Measurements from ENCODE around the gene GPHA2. TPM values are rescaled to one million over a fixed set of nuclear protein-coding genes. Genes with fewer than 3 reads are reported as not detected.

Gene GPHA2
- polyA plus RNA-seq, 1 experiment = not detected

GRCh38 chr11:64959498-64959897 lies 23.8 kb upstream of the GPHA2 start:
- ChIA-PET CTCF (no interaction called here), POLR2A (no interaction called here)
- H3K27me3 ChIP-seq (ENCODE audit: control insufficient read depth, insufficient read depth, low read length) = peaks cover 14% of the 10 kb centered on the region
- no peak for TF ChIP-seq CTCF (IDR thresholded peaks at IDR 0.05; ENCODE audit: low read depth, low read length)
- no peak for DNase-seq (ENCODE audit: low read depth, low spot score)
- no peak overlapping the region for H3K4me3 ChIP-seq (ENCODE audit: low read depth, low read length)
- no peak overlapping the region for H3K27ac ChIP-seq (ENCODE audit: low read depth, low read length)
- no peaks in the 10 kb centered on the region for H3K9me3 ChIP-seq (ENCODE audit: control insufficient read depth, insufficient read depth, low read length)

- no peak overlapping the region for H3K27ac ChIP-seq (ENCODE audit: low read depth, low read length)
- TF ChIP-seq CTCF (IDR thresholded peaks at IDR 0.05; ENCODE audit: low read depth, low read length) = no peak
- H3K9me3 ChIP-seq (ENCODE audit: control insufficient read depth, insufficient read depth, low read length) = no peaks in the 10 kb centered on the region
- DNase-seq (ENCODE audit: low read depth, low spot score) = no peak
- no peak overlapping the region for H3K4me3 ChIP-seq (ENCODE audit: low read depth, low read length)
- CTCF ChIA-PET = no interaction called here
- H3K27me3 ChIP-seq (ENCODE audit: control insufficient read depth, insufficient read depth, low read length) = peaks cover 6% of the 10 kb centered on the region
- POLR2A ChIA-PET = interaction anchor here (0.8 kb wide), 1 partner anchor 56 kb away, joined by 4 read pairs; no protein-coding TSS in a partner anchor
Measured at GRCh38 chr11:64954201-64954600, 18.5 kb upstream of the GPHA2 start.

- TF ChIP-seq CTCF (IDR thresholded peaks at IDR 0.05; ENCODE audit: low read depth, low read length) = no peak
- POLR2A ChIA-PET = no interaction called here
- H3K27ac ChIP-seq (ENCODE audit: low read depth, low read length) = no peak overlapping the region
- DNase-seq (ENCODE audit: low read depth, low spot score) = no peak
- no peak overlapping the region for H3K4me3 ChIP-seq (ENCODE audit: low read depth, low read length)
- peaks cover 13% of the 10 kb centered on the region for H3K27me3 ChIP-seq (ENCODE audit: control insufficient read depth, insufficient read depth, low read length)
- CTCF ChIA-PET = interaction anchor here (1.0 kb wide), 1 partner anchor 63 kb away, joined by 3 read pairs; the partner anchor contains the start of gene ARL2
- no peaks in the 10 kb centered on the region for H3K9me3 ChIP-seq (ENCODE audit: control insufficient read depth, insufficient read depth, low read length)
Measured at GRCh38 chr11:64951529-64951928, 15.8 kb upstream of the GPHA2 start.

GRCh38 chr11:64947208-64947814 lies 11.6 kb upstream of the GPHA2 start:
- ChIA-PET POLR2A (no interaction called here), CTCF (no interaction called here)
- DNase-seq (ENCODE audit: low read depth, low spot score) = no peak
- Histone ChIP-seq H3K27me3 (ENCODE audit: control insufficient read depth, insufficient read depth, low read length) (peaks cover 14% of the 10 kb centered on the region), H3K4me3 (ENCODE audit: low read depth, low read length) (no peak overlapping the region), H3K27ac (ENCODE audit: low read depth, low read length) (no peak overlapping the region), H3K9me3 (ENCODE audit: control insufficient read depth, insufficient read depth, low read length) (no peaks in the 10 kb centered on the region)
- peak; percentile 2; the same call in 1 of the 2 replicates for TF ChIP-seq CTCF (IDR thresholded peaks at IDR 0.05; ENCODE audit: low read depth, low read length)

GRCh38 chr11:64936539-64936938 lies 846 bp upstream of the GPHA2 start:
- no peak for DNase-seq (ENCODE audit: low read depth, low spot score)
- CTCF ChIA-PET = interaction anchor here (0.7 to 1.1 kb wide), 2 partner anchors 48 to 60 kb away, joined by 3 read pairs; partner anchors contain the start of gene BATF2
- TF ChIP-seq CTCF (IDR thresholded peaks at IDR 0.05; ENCODE audit: low read depth, low read length) = no peak

More at GRCh38 chr11:64936539-64936938, 846 bp upstream of the GPHA2 start:
- Histone ChIP-seq H3K4me3 (ENCODE audit: low read depth, low read length) (no peak overlapping the region), H3K27ac (ENCODE audit: low read depth, low read length) (no peak overlapping the region), H3K9me3 (ENCODE audit: control insufficient read depth, insufficient read depth, low read length) (no peaks in the 10 kb centered on the region), H3K27me3 (ENCODE audit: control insufficient read depth, insufficient read depth, low read length) (peaks cover 7% of the 10 kb centered on the region)
- POLR2A ChIA-PET = no interaction called here

All from AG04450 (cell line).